Natural killer cell (primary cell): ENCODE measurements around the gene MESP2. TPM values are rescaled to one million over a fixed set of nuclear protein-coding genes. Genes with fewer than 3 reads are reported as not detected.

ENCODE experiments used
- ATAC-seq, 3 donors: fragments of 150-1000 bp in 2 of 3; fragments of 200-7000 bp in 1 of 3; cut with Tn5 transposase; 1 replicate in 1 of 3; 2 replicates in 2 of 3; pipeline ENCODE4 v1.10.0; 2021; ENCODE audit warnings: mild to moderate bottlenecking in 2 of 3, moderate library complexity in 2 of 3
- DNase-seq, 2 donors: peaks; one replicate each; pipeline versions ENCODE4 v3.0.0 to v3.0.0-alpha.2; 2013 to 2021; ENCODE audit warnings: mixed read lengths in 1 of 2
- H3K27ac ChIP-seq: one replicate; pipeline ENCODE4 v1.5.1; 2013; ENCODE audit warnings: mild to moderate bottlenecking, low read length
- H3K27me3 ChIP-seq: one replicate; pipeline ENCODE4 v1.6.1; 2013; ENCODE audit warnings: low read length; ENCODE audit not compliant: control insufficient read depth, insufficient read depth
- H3K36me3 ChIP-seq: one replicate; pipeline ENCODE4 v1.6.1; 2013; ENCODE audit warnings: low read length; ENCODE audit not compliant: control insufficient read depth, insufficient read depth
- H3K4me1 ChIP-seq: one replicate; pipeline ENCODE4 v1.6.1; 2013; ENCODE audit warnings: low read length; ENCODE audit not compliant: control insufficient read depth, insufficient read depth
- H3K4me3 ChIP-seq: one replicate; pipeline ENCODE4 v1.5.1; 2013; ENCODE audit warnings: low read length
- H3K9me3 ChIP-seq: one replicate; pipeline ENCODE4 v1.6.1; 2013; ENCODE audit warnings: low read length; ENCODE audit not compliant: control insufficient read depth, insufficient read depth
- H3K27ac Mint-ChIP-seq, 2 donors: one replicate each; pipeline ENCODE4 v1.8.0; 2022; ENCODE audit warnings: mild to moderate bottlenecking in 2 of 2, mixed read lengths in 2 of 2, moderate library complexity in 1 of 2
- H3K27me3 Mint-ChIP-seq, 2 donors: one replicate each; pipeline ENCODE4 v1.8.0; 2022; ENCODE audit warnings: low read depth in 2 of 2, mixed read lengths in 2 of 2
- H3K36me3 Mint-ChIP-seq: one replicate; pipeline ENCODE4 v1.8.0; 2022; ENCODE audit warnings: mixed read lengths
- H3K4me1 Mint-ChIP-seq, 2 donors: one replicate each; pipeline ENCODE4 v1.8.0; 2022; ENCODE audit warnings: mixed read lengths in 2 of 2
- H3K4me3 Mint-ChIP-seq: one replicate; pipeline ENCODE4 v1.8.0; 2022; ENCODE audit warnings: mild to moderate bottlenecking, moderate library complexity, mixed read lengths
- H3K9me3 Mint-ChIP-seq, 2 donors: one replicate each; pipeline ENCODE4 v1.8.0; 2022; ENCODE audit warnings: mixed read lengths in 2 of 2
- WGBS: methylation state at CpG from one replicate; pipeline ENCODE4 v1.1.7; 2013; ENCODE audit warnings: missing lambda C conversion rate; ENCODE audit not compliant: insufficient coverage; 5-methylcytosine and 5-hydroxymethylcytosine counted together
- intact Hi-C: fragments of 100-400 bp; cut with micrococcal nuclease; formaldehyde crosslinking; loops from one replicate; pipeline ENCODE4 v1.14.2; 2022
- total RNA-seq, 4 donors: library from RNA; stranded (reverse); fragments of 120-200 nt in 1 of 4; gene quantifications; one replicate each; pipeline versions ENCODE4 v1.2.3 to v1.2.4, GENCODE V29; 2013 to 2022
- TF ChIP-seq, protein P1 (sequence below): fragments of 200-600 bp; IDR thresholded peaks from one replicate; pipeline ENCODE4 v1.8.0; 2022; ENCODE audit warnings: antibody characterized with exemption

The MESP2 gene
- total RNA-seq, 3 donors from 2014 or later (not counting 1 experiment from before 2014, with no cell fraction given): not detected

DNA sequence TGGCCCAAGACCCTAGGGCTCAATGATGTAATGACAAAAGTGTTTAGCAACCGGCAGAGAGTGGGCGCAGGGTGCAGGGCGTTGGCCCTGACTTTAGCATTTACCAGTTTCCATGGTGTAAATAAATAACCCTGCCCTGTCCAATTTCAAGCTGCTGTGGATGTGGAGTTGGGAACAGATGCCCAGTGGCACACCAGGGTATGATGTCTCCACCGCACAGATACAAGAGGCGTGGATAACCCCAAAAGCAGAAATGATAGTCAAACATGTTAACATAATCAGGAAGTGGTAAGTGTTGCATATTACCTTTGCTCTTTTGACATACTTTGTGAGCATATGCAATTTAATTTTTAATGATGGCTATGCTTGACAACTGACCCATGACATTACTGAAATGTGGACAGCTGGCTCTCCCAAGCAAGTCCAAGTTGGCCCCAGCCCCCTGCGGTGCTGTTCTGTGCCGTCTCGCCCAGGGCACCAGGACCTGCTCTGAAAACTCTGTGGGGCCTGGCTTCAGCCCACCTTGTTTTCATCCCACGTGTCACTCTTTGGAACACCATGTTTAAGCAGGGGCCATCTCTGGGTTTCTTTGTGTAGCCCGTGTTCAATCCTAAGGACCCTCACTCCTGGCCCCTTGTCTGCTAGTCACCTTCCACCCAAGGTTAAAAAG is 49.3 kb downstream of the MESP2 start:
- TF ChIP-seq, protein P1, sequence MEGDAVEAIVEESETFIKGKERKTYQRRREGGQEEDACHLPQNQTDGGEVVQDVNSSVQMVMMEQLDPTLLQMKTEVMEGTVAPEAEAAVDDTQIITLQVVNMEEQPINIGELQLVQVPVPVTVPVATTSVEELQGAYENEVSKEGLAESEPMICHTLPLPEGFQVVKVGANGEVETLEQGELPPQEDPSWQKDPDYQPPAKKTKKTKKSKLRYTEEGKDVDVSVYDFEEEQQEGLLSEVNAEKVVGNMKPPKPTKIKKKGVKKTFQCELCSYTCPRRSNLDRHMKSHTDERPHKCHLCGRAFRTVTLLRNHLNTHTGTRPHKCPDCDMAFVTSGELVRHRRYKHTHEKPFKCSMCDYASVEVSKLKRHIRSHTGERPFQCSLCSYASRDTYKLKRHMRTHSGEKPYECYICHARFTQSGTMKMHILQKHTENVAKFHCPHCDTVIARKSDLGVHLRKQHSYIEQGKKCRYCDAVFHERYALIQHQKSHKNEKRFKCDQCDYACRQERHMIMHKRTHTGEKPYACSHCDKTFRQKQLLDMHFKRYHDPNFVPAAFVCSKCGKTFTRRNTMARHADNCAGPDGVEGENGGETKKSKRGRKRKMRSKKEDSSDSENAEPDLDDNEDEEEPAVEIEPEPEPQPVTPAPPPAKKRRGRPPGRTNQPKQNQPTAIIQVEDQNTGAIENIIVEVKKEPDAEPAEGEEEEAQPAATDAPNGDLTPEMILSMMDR: no peak
- H3K36me3 ChIP-seq: no peaks in the 10 kb centered on the region
- Mint-ChIP-seq H3K4me1 (peaks cover 0 to 16% of the 10 kb centered on the region in 2 donors), H3K36me3 (no peaks in the 10 kb centered on the region), H3K27ac (no peak overlapping the region), H3K27me3 (peaks cover 0 to 9% of the 10 kb centered on the region in 2 donors), H3K9me3 (no peaks in the 10 kb centered on the region), H3K4me3 (no peak overlapping the region)
- peaks cover 36% of the 10 kb centered on the region for H3K4me1 ChIP-seq
- H3K27ac ChIP-seq: no peak overlapping the region
- no peak overlapping the region for H3K4me3 ChIP-seq
- H3K9me3 ChIP-seq: no peaks in the 10 kb centered on the region
- 68% methylated on average over 10 of the region's 10 CpGs for WGBS
- no peaks in the 10 kb centered on the region for H3K27me3 ChIP-seq
- intact Hi-C loops: no loop called here
- ATAC-seq: peak in 1 of 3 donors; percentile 76
- DNase-seq: no peak

DNA sequence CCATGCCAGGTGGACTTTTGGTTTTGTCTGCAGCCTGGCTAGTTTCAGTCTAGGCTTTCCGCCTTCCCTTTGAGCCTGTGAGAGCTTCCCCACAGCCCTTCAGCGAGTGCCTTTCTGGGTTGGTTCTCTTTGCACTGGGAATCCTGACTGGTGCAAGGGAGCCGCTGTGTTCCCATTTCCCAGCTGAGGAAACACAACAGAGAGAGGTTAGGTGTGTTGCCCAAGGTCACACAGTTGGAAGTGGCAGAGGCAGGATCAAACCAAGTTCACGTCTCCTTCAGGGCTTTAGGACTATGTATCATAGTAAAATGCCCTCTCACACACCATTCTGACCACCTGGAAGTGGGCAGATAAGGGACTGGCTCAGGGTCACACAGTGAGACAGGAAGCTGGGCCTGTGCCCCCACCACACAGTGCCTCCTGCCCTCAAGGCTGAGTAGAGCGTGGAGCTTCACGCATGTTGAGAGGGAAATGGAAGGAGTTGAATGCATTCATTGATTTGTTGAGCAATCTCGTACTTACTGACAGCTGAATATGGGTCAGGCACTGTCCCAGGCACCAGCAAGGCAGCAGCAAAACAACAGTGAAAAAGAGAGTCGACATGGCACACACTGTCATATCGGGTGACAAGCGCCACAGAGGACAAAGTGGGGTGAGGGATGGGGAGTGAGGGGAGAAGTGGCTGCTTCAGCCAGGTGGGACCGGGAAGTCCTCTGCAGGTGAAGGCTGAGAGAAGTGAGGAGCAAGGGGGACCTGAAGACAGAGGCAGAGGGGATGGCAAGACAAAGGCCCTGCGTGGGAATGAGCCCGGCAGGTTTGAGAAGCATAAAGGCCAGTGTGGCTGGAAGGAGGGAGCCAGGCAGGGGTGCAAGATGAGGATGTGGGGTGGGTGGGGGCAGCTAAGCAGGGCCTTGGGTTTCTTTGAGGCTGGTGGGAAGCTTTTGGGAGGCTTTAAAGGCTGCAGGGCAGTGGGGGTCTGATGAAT is 50.8 kb downstream of the MESP2 start:
- H3K4me3 Mint-ChIP-seq: no peak overlapping the region
- TF ChIP-seq, protein P1: no peak
- H3K4me1 ChIP-seq: peaks cover 34% of the 10 kb centered on the region
- no peaks in the 10 kb centered on the region for H3K9me3 Mint-ChIP-seq
- H3K9me3 ChIP-seq: no peaks in the 10 kb centered on the region
- no peaks in the 10 kb centered on the region for H3K36me3 ChIP-seq
- intact Hi-C loops: no loop called here
- no peaks in the 10 kb centered on the region for H3K27me3 ChIP-seq
- peaks cover 0 to 9% of the 10 kb centered on the region in 2 donors for H3K27me3 Mint-ChIP-seq
- H3K4me3 ChIP-seq: no peak overlapping the region
- H3K4me1 Mint-ChIP-seq: peaks cover 0 to 17% of the 10 kb centered on the region in 2 donors
- no peaks in the 10 kb centered on the region for H3K36me3 Mint-ChIP-seq
- H3K27ac Mint-ChIP-seq: peak overlapping the region in 1 of 2 donors; percentile 52
- WGBS: 87% methylated on average over 13 of the region's 13 CpGs
- H3K27ac ChIP-seq: no peak overlapping the region
- DNase-seq (no peak), ATAC-seq (peak in 1 of 3 donors; percentile 58)

DNA sequence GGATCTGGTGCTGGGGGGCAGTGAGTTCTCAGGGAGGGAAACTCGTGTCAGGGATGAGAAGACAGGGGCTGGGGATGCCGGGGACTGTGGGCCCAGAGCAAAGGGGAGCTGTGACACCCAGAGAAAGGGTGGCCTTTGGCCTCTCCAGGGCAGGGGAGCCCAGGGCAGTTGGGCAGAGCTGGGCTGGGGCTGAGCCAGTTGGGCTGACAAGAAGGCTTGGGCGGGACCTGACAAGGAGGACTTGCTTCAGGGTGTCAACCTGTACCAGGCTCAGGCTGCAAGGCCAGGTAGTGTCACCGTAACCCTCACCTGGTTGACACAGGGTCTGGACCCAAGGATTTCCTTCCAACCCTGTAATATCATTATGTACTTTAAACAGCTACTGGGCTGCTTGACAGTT is 51.7 kb downstream of the MESP2 start:
- Mint-ChIP-seq H3K36me3 (no peaks in the 10 kb centered on the region), H3K27me3 (peaks cover 0 to 4% of the 10 kb centered on the region in 2 donors), H3K27ac (peak overlapping the region in 1 of 2 donors; percentile 52), H3K4me1 (peaks cover 0 to 17% of the 10 kb centered on the region in 2 donors), H3K4me3 (no peak overlapping the region), H3K9me3 (no peaks in the 10 kb centered on the region)
- peaks cover 3% of the 10 kb centered on the region for H3K36me3 ChIP-seq
- TF ChIP-seq, protein P1: no peak
- H3K27ac ChIP-seq: no peak overlapping the region
- DNase-seq (no peak), ATAC-seq (no peak)
- no peak overlapping the region for H3K4me3 ChIP-seq
- 97% methylated on average over 4 of the region's 4 CpGs for WGBS
- intact Hi-C loops: no loop called here
- H3K4me1 ChIP-seq: peaks cover 29% of the 10 kb centered on the region
- H3K9me3 ChIP-seq: no peaks in the 10 kb centered on the region
- no peaks in the 10 kb centered on the region for H3K27me3 ChIP-seq

Other genes with a start within 250 kb of the MESP2 start
- under 1 TPM; 0.13 to 0.59 (median 0.14) TPM for gene TICRR, start 200.9 kb upstream of the MESP2 start, total RNA-seq
- gene KIF7, start 120.9 kb upstream of the MESP2 start, total RNA-seq: 1 to 10 TPM in 2 of 3 donors, under 1 TPM in 1; 0.93 to 3.6 (median 1.6) TPM
- under 1 TPM; 0.40 to 0.75 (median 0.66) TPM for gene PLIN1, start 97.0 kb upstream of the MESP2 start, total RNA-seq
- 1 to 10 TPM; 2.0 to 3.1 (median 3.1) TPM for gene PEX11A, start 85.6 kb upstream of the MESP2 start, total RNA-seq
- under 1 TPM in 2 of 3 donors, not detected in 1; 0.25 to 0.38 TPM for gene WDR93, start 85.5 kb upstream of the MESP2 start, total RNA-seq
- 1 to 10 TPM in 2 of 3 donors, under 1 TPM in 1; 0.45 to 2.9 (median 2.5) TPM for gene MESP1, start 25.1 kb upstream of the MESP2 start, total RNA-seq
- 10 to 100 TPM in 2 of 3 donors, 1 to 10 TPM in 1; 1.6 to 33.9 (median 10.9) TPM for gene ANPEP, start 38.5 kb downstream of the MESP2 start, total RNA-seq
- gene AP3S2, start 117.7 kb downstream of the MESP2 start, total RNA-seq: 10 to 100 TPM; 28.4 to 38.2 (median 36.8) TPM
- 1 to 10 TPM in 1 of 3 donors, under 1 TPM in 2; 0.23 to 5.5 (median 0.38) TPM for gene ARPIN, start 136.6 kb downstream of the MESP2 start, total RNA-seq
- 10 to 100 TPM; 26.5 to 43.1 (median 26.6) TPM for gene ZNF710, start 225.0 kb downstream of the MESP2 start, total RNA-seq